Left renal cortex interstitium (tissue), 4 donors: ENCODE measurements around the gene FOXO4. TPM values are rescaled to one million over a fixed set of nuclear protein-coding genes. Genes with fewer than 3 reads are reported as not detected.

ENCODE experiments used
- DNase-seq, 4 donors: peaks; one replicate each; pipeline ENCODE4 v3.0.0-alpha.2; 2013; ENCODE audit warnings: low read depth in 4 of 4, low spot score in 2 of 4, missing footprints in 1 of 4
- polyA plus RNA-seq, 4 donors: library from polyadenylated mRNA; unstranded; fragments of 120-200 nt; gene quantifications; one replicate each; pipeline ENCODE4 v1.2.1, GENCODE V29; 2013; ENCODE audit not compliant: insufficient read length in 4 of 4

The FOXO4 gene
- polyA plus RNA-seq, 4 donors, result 25.5 to 29.1 (median 25.9) TPM

GRCh38 chrX:71131510-71131909 is 35.9 kb downstream of the FOXO4 start:
- DNase-seq, result no peak

- no peak for DNase-seq
Measured at GRCh38 chrX:71140440-71140839, 44.8 kb downstream of the FOXO4 start.

- DNase-seq, result no peak
Measured at GRCh38 chrX:71143508-71143907, 47.9 kb downstream of the FOXO4 start.

GRCh38 chrX:71144651-71145050 is 49.0 kb downstream of the FOXO4 start, which contains the start of gene NLGN3:
Gene NLGN3, plus strand, starts transcription at chrX:71144841. Its CDS starts 2,909 bp downstream, at chrX:71147750.
- DNase-seq, result no peak

GRCh38 chrX:71147496-71148277 is 52.0 kb downstream of the FOXO4 start:
- no peak for DNase-seq

- DNase-seq, result no peak
Measured at GRCh38 chrX:71148278-71148663, 52.6 kb downstream of the FOXO4 start.

GRCh38 chrX:71151366-71151765 is 55.7 kb downstream of the FOXO4 start:
- DNase-seq, result no peak

Other genes starting within 250 kb of the FOXO4 start
- under 1 TPM; 0.08 to 0.14 (median 0.09) TPM for gene TEX11, start 187.1 kb upstream of the FOXO4 start, polyA plus RNA-seq
- 1 to 10 TPM; 2.3 to 2.7 (median 2.5) TPM for gene SLC7A3, start 164.8 kb upstream of the FOXO4 start, polyA plus RNA-seq
- 10 to 100 TPM; 48.0 to 62.0 (median 55.3) TPM for gene SNX12, start 27.5 kb upstream of the FOXO4 start, polyA plus RNA-seq
- under 1 TPM in 2 of 4 donors, not detected in 2; 0.54 to 0.60 TPM for gene CXorf65, start 10.9 kb downstream of the FOXO4 start, polyA plus RNA-seq
- gene IL2RG, start 15.7 kb downstream of the FOXO4 start, polyA plus RNA-seq, result 1 to 10 TPM in 3 of 4 donors, under 1 TPM in 1; 0.88 to 1.7 (median 1.3) TPM
- gene MED12, start 22.7 kb downstream of the FOXO4 start, polyA plus RNA-seq, result 10 to 100 TPM; 29.2 to 69.2 (median 44.1) TPM
- 1 to 10 TPM; 4.9 to 6.0 (median 5.4) TPM for gene NLGN3, start 49.0 kb downstream of the FOXO4 start, polyA plus RNA-seq
- gene GJB1, start 127.4 kb downstream of the FOXO4 start, polyA plus RNA-seq, result 10 to 100 TPM; 39.5 to 48.2 (median 45.5) TPM
- gene ZMYM3, start 158.3 kb downstream of the FOXO4 start, polyA plus RNA-seq, result 10 to 100 TPM; 50.1 to 74.4 (median 58.1) TPM
- gene NONO, start 187.8 kb downstream of the FOXO4 start, polyA plus RNA-seq, result 100 to 1,000 TPM; 571 to 672 (median 620) TPM
- gene ITGB1BP2, start 205.9 kb downstream of the FOXO4 start, polyA plus RNA-seq, result 1 to 10 TPM in 2 of 4 donors, under 1 TPM in 2; 0.62 to 2.9 (median 1.9) TPM